OCI-LY1 (cell line): ENCODE measurements around the gene DDX10.

Experiments used
- H2AFZ ChIP-seq: fragments of 200-600 bp; sonication (generic), shearing (Covaris generic); 2 replicates; pipeline ENCODE4 v1.6.0; 2014; ENCODE audit warnings: antibody characterized with exemption, mild to moderate bottlenecking, low read length
- H3F3A ChIP-seq: fragments of 200-600 bp; sonication (generic), shearing (Covaris generic); 2 replicates; pipeline ENCODE4 v1.6.0; 2014; ENCODE audit warnings: mild to moderate bottlenecking, antibody characterized with exemption, low read length, moderate library complexity; ENCODE audit not compliant: insufficient read depth
- H3K27ac ChIP-seq: fragments of 200-600 bp; sonication (generic); 2 replicates; pipeline ENCODE4 v1.5.1; 2014; ENCODE audit warnings: low read length, mixed run types, mild to moderate bottlenecking, low read depth; ENCODE audit not compliant: poor library complexity, severe bottlenecking
- H3K27me3 ChIP-seq: fragments of 200-600 bp; sonication (generic); 2 replicates; pipeline ENCODE4 v1.6.0; 2014; ENCODE audit warnings: antibody characterized with exemption, mild to moderate bottlenecking, low read length, moderate library complexity; ENCODE audit not compliant: insufficient read depth
- H3K36me3 ChIP-seq: fragments of 200-600 bp; sonication (generic); 2 replicates; pipeline ENCODE4 v1.6.1; 2014; ENCODE audit warnings: mild to moderate bottlenecking, antibody characterized with exemption, low read length, moderate library complexity, mixed read lengths; ENCODE audit not compliant: insufficient read depth
- H3K4me1 ChIP-seq: fragments of 200-600 bp; sonication (generic); 2 replicates; pipeline ENCODE4 v1.5.1; 2014; ENCODE audit warnings: mild to moderate bottlenecking, low read length, moderate library complexity; ENCODE audit not compliant: insufficient read depth, severe bottlenecking
- H3K4me2 ChIP-seq: fragments of 200-600 bp; sonication (generic), shearing (Covaris generic); 2 replicates; pipeline ENCODE4 v1.6.1; 2014; ENCODE audit warnings: low read length
- H3K4me3 ChIP-seq: fragments of 200-600 bp; sonication (generic); 2 replicates; pipeline ENCODE4 v1.5.1; 2014; ENCODE audit warnings: low read length, low read depth, mild to moderate bottlenecking, mixed read lengths; ENCODE audit not compliant: poor library complexity, severe bottlenecking
- H3K79me2 ChIP-seq: fragments of 200-600 bp; shearing (Covaris generic); 2 replicates; pipeline ENCODE4 v1.6.1; 2016; ENCODE audit warnings: mixed run types, low read length, mixed read lengths; ENCODE audit not compliant: insufficient read depth
- H3K9ac ChIP-seq: fragments of 200-600 bp; sonication (generic), shearing (Covaris generic); 2 replicates; pipeline ENCODE4 v1.6.1; 2014; ENCODE audit warnings: mild to moderate bottlenecking, low read length, mixed read lengths
- H3K9me2 ChIP-seq: fragments of 200-600 bp; sonication (generic), shearing (Covaris generic); 2 replicates; pipeline ENCODE4 v1.6.1; 2014; ENCODE audit warnings: low read depth, mild to moderate bottlenecking, low read length, mixed read lengths
- H3K9me3 ChIP-seq: fragments of 200-600 bp; shearing (Covaris generic); 2 replicates; pipeline ENCODE4 v1.6.1; 2014; ENCODE audit warnings: low read length, mixed read lengths
- H4K20me1 ChIP-seq: fragments of 200-600 bp; sonication (generic), shearing (Covaris generic); 2 replicates; pipeline ENCODE4 v1.6.0; 2016; ENCODE audit warnings: mild to moderate bottlenecking, low read length; ENCODE audit not compliant: insufficient read depth
- EZH2 ChIP-seq: fragments of 200-600 bp; sonication (generic), shearing (Covaris generic); IDR thresholded peaks from 2 replicates; pipeline ENCODE4 v1.8.0; 2017; ENCODE audit warnings: borderline replicate concordance, mixed run types, mild to moderate bottlenecking, antibody characterized with exemption, low read length, moderate library complexity, mixed read lengths
- TF ChIP-seq, protein P1 (sequence below): fragments of 200-600 bp; sonication (generic), shearing (Covaris generic); IDR thresholded peaks from 2 replicates; pipeline ENCODE4 v1.5.1; 2017; ENCODE audit warnings: mild to moderate bottlenecking, antibody characterized with exemption, low read length, moderate library complexity, mixed read lengths

DDX10 gene

DNA sequence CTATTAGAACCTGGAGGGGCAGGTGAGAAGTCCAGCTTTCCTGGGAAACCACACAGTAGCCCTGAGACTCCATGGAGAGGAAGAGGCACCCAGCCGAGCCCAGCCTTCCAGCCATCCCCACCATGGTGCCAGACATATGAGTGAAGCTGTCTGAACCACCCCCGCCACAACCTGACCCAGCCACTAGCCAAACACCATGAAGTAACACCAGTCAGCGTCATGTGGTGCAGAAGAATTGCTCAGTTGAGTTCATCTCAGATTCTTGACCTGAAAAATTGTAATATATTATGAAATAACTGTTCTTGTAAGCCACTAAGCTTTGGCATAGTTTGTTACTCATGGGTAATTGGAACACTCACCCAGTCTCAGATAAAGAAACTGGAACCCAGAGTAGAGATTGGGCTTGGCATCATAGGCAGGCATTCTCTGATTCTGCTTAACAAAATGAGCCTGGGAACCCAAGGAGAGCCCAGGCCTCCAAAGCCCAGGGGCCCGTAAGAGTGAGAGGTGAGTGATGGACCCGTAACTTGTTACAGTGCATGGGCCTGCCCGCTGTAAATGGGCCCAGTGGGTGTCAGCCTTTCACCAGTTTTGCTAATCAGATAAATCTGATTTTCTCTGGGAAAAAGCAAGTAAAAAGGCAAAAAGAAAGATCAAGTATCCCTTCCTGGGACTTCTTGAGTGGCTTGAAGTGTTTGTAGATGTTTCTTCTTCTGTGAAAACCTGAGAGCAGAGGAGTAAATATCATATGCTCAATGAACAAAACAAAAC, 305.5 kb downstream of the DDX10 start:
- H3K27me3 ChIP-seq: no peaks in the 10 kb centered on the region
- TF ChIP-seq, protein P1, sequence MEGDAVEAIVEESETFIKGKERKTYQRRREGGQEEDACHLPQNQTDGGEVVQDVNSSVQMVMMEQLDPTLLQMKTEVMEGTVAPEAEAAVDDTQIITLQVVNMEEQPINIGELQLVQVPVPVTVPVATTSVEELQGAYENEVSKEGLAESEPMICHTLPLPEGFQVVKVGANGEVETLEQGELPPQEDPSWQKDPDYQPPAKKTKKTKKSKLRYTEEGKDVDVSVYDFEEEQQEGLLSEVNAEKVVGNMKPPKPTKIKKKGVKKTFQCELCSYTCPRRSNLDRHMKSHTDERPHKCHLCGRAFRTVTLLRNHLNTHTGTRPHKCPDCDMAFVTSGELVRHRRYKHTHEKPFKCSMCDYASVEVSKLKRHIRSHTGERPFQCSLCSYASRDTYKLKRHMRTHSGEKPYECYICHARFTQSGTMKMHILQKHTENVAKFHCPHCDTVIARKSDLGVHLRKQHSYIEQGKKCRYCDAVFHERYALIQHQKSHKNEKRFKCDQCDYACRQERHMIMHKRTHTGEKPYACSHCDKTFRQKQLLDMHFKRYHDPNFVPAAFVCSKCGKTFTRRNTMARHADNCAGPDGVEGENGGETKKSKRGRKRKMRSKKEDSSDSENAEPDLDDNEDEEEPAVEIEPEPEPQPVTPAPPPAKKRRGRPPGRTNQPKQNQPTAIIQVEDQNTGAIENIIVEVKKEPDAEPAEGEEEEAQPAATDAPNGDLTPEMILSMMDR: no peak
- TF ChIP-seq EZH2: no peak
- H3K27ac ChIP-seq: no peak overlapping the region
- H3F3A ChIP-seq: no peaks in the 10 kb centered on the region
- no peaks in the 10 kb centered on the region for H3K36me3 ChIP-seq
- H3K4me1 ChIP-seq: no peaks in the 10 kb centered on the region
- H3K9me2 ChIP-seq: no peaks in the 10 kb centered on the region
- no peak overlapping the region for H3K9ac ChIP-seq
- H3K4me3 ChIP-seq: no peak overlapping the region
- H4K20me1 ChIP-seq: no peaks in the 10 kb centered on the region
- no peaks in the 10 kb centered on the region for H3K79me2 ChIP-seq
- H3K4me2 ChIP-seq: no peak overlapping the region
- H3K9me3 ChIP-seq: no peaks in the 10 kb centered on the region
- no peak overlapping the region for H2AFZ ChIP-seq

DNA sequence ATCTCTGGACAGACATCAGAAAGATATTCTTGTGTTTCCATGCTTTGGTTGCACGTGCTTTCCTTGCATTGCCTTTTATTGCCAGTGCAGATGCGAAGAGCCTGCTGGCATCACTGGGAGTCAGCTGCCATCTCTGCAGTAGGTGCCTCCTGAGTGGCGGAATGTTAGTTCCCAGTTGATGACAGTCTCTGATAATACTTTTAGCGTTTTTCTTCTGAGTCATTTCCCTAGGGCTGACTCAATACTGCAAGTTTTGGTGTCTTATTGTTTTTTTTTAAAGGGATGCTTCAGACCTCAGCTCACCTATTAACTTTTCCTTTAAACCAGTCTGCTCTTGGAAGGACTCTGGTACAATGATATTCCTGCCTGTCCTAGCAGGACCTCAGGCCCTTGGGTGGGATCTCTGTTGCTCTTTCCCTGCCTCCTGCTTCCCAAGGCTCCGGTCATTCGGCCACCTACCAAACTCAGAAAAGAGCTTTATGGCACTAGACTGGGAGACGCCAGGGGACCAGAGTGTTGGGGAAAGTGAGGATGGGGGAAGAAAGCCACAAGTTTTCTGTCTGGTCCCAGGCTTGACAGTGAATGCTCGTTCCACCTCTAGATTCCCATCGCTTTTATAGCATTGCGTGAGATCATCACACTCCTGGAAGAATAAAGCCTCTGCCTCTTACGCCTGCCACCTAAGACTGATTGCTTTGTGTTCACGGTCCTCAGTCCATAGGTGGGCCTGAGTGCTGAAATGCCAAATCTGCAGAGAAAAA, 308.7 kb downstream of the DDX10 start:
- no peak overlapping the region for H3K4me2 ChIP-seq

DNA sequence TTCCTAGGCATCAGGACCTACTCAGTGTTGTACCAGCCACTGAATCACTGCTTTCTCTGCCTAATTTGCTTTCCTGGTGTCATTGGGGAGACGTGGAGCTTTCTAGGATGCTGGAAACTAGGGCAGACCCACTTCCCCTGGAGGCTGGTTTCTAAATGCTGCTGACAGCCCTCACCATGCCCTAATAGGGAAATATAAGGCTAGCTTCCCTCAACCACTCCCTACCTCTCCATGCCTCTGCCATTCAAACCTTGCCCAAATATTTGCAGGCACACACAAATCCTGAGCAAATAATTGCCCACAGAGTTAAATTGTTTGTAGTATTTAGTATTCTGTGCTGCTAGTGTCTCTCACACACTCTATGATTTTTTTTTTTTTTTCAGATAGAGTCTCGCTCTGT, 310.2 kb downstream of the DDX10 start:
- H3K9me2 ChIP-seq: no peaks in the 10 kb centered on the region
- no peak overlapping the region for H3K4me2 ChIP-seq
- no peak overlapping the region for H3K9ac ChIP-seq
- no peaks in the 10 kb centered on the region for H3K9me3 ChIP-seq
- H3K4me1 ChIP-seq: no peaks in the 10 kb centered on the region
- no peaks in the 10 kb centered on the region for H3K79me2 ChIP-seq
- no peak overlapping the region for H3K4me3 ChIP-seq
- no peaks in the 10 kb centered on the region for H4K20me1 ChIP-seq
- no peaks in the 10 kb centered on the region for H3K36me3 ChIP-seq
- H3F3A ChIP-seq: no peaks in the 10 kb centered on the region
- H3K27me3 ChIP-seq: no peaks in the 10 kb centered on the region
- no peak overlapping the region for H3K27ac ChIP-seq
- TF ChIP-seq, protein P1: no peak
- TF ChIP-seq EZH2: no peak
- H2AFZ ChIP-seq: no peak overlapping the region

More for the DNA sequence above, 308.7 kb downstream of the DDX10 start:
- H3K4me3 ChIP-seq: no peak overlapping the region
- H4K20me1 ChIP-seq: no peaks in the 10 kb centered on the region
- H3K9ac ChIP-seq: no peak overlapping the region
- TF ChIP-seq, protein P1: no peak
- TF ChIP-seq EZH2: no peak
- H3F3A ChIP-seq: no peaks in the 10 kb centered on the region
- H3K4me1 ChIP-seq: no peaks in the 10 kb centered on the region
- no peak overlapping the region for H3K27ac ChIP-seq
- no peaks in the 10 kb centered on the region for H3K9me3 ChIP-seq
- H3K36me3 ChIP-seq: no peaks in the 10 kb centered on the region
- no peak overlapping the region for H2AFZ ChIP-seq
- no peaks in the 10 kb centered on the region for H3K79me2 ChIP-seq
- no peaks in the 10 kb centered on the region for H3K27me3 ChIP-seq
- no peaks in the 10 kb centered on the region for H3K9me2 ChIP-seq
